Measurements from ENCODE around the gene SMOC1.

Gene SMOC1, protein sequence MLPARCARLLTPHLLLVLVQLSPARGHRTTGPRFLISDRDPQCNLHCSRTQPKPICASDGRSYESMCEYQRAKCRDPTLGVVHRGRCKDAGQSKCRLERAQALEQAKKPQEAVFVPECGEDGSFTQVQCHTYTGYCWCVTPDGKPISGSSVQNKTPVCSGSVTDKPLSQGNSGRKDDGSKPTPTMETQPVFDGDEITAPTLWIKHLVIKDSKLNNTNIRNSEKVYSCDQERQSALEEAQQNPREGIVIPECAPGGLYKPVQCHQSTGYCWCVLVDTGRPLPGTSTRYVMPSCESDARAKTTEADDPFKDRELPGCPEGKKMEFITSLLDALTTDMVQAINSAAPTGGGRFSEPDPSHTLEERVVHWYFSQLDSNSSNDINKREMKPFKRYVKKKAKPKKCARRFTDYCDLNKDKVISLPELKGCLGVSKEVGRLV

GRCh38 chr14:69879175-69880043 is at the start of gene SMOC1:
SMOC1 (plus strand) TSS chr14:69879416; CDS start chr14:69879679, 263 bp downstream.
- peak; percentile 11 to 18 for DNase-seq (ENCODE audit: low read depth in 2 of 2)

DNA sequence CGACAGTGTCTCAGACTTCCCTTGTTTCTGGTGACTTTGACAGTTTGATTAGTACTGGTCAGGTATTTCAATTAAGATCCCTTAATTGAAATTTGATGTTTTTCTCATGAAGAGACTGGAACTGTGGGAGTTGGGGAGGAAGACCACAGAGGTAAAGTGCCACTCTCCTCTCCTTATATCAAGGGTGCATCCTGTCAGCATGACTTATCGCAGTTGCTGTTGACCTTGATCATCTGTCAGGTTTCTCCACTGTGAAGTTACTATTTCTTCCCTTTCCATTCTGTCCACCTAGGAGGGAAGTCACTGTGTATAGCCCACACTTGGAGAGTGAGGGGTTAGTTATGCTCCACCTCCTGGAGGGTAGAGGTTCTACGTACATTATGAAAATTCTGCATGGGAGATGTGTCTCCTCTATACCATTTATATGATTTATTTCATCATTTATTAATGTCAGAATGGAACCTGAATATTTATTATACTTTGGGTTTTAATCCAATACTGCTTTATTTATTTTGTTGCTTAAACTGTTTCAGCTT is 40.3 kb upstream of the SMOC1 start:
- DNase-seq (ENCODE audit: low read depth in 2 of 2): no peak

DNA sequence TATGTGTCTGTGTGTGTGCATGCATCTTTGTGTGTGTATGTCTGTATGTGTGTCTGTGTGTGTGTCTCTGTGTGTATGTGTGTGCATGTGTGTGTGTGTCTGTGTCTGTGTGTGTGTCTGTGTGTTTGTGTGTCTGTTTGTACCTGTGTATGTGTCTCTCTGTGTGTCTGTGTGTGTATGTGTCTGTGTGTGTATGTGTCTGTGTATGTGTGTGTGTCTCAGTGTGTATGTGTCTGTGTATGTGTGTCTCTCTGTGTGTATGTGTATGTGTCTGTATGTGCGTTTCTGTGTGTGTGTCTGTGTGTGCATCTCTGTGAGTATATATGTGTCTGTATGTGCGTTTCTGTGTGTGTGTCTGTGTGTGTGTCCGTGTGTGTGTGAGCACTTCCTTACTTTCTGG is 39.6 kb upstream of the SMOC1 start:
- DNase-seq (ENCODE audit: low read depth in 2 of 2): no peak

GRCh38 chr14:69841656-69842055 is 37.6 kb upstream of the SMOC1 start:
- DNase-seq (ENCODE audit: low read depth in 2 of 2): no peak

- no peak for DNase-seq (ENCODE audit: low read depth in 2 of 2)
Measured at GRCh38 chr14:69842686-69843420, 36.4 kb upstream of the SMOC1 start.

- no peak for DNase-seq (ENCODE audit: low read depth in 2 of 2)
Measured at GRCh38 chr14:69844171-69844570, 35.0 kb upstream of the SMOC1 start.

GRCh38 chr14:69845050-69845581 is 34.1 kb upstream of the SMOC1 start:
- no peak for DNase-seq (ENCODE audit: low read depth in 2 of 2)

- DNase-seq (ENCODE audit: low read depth in 2 of 2): no peak
Measured at GRCh38 chr14:69845787-69846186, 33.4 kb upstream of the SMOC1 start.

DNA sequence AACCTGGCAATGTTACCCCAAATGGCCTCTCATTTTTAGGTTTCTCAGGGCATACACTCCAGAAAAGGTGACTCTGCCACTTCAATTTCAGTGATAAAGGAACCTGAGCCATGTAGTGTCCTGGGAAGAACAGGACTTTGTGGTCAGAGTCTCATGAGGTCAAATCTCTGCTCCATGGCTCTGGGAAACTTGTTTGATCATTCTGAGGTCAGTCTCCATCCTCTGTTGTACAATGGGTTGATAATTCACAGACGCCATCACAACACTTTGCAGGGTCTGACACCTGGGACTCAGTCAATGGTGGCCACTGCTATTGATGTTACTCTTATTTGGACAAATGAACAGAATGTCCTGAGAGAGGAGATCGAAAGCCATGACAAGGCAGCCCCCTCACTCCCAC is 31.1 kb upstream of the SMOC1 start:
- no peak for DNase-seq (ENCODE audit: low read depth in 2 of 2)

- no peak for DNase-seq (ENCODE audit: low read depth in 2 of 2)
Measured at GRCh38 chr14:69848903-69849391, 30.3 kb upstream of the SMOC1 start.

- no peak for DNase-seq (ENCODE audit: low read depth in 2 of 2)
Measured at GRCh38 chr14:69850086-69850735, 29.0 kb upstream of the SMOC1 start.

DNA sequence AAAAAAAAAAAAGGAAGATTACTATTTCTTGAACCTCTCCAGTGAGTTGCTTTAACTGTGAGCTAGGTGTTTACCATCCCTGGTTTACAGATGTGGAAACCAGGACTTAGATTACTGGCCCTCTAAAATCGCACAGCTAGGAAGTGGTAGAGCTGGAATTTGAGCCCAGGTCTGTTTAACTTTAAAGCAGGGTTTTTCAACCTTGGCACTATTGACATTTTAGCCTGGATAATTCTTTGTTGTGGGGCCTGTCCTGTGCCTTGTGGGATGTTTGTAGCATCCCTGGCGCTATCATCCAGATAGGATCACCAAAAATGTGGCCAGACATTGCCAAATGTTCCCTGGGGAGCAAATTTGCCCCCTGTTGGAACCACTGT is 28.5 kb upstream of the SMOC1 start:
- no peak for DNase-seq (ENCODE audit: low read depth in 2 of 2)

DNA sequence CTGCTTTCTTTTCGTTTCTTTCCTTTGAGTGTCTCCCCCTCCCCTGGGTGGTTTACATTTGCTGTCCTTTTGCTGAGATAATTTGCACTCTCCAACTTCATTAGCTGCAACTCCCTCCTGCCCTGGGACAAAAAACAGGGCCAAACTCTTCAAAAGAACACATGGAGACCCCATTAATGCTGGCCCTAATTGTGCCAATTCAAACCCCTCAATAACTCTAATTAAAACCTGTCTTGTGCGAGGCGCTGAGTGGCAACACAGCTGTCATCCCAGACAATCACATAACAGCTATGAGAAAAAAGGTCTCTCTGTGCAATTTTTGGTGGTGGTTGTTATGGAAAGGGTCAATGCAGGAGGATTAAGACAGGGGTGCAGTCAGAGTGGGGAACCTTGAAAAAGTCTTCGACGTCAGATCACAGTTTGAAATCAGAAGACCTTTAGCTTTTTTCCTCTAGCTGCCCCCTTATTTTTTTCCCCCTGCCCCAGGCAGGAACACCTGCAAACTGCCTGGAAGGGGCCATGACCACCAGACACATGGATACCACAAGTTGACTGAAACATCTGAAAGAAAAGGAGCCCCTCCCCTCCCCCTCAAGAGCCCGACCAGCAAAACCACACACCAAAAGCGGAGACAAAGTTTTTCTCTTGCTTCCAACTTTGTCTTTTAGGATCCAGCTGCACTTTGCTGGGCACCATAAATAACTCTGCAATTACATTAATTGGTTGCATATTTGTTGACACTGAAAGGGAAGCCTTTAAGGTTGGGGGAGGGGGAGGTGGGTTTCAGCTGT is 26.5 kb upstream of the SMOC1 start:
- no peak for DNase-seq (ENCODE audit: low read depth in 2 of 2)

DNA sequence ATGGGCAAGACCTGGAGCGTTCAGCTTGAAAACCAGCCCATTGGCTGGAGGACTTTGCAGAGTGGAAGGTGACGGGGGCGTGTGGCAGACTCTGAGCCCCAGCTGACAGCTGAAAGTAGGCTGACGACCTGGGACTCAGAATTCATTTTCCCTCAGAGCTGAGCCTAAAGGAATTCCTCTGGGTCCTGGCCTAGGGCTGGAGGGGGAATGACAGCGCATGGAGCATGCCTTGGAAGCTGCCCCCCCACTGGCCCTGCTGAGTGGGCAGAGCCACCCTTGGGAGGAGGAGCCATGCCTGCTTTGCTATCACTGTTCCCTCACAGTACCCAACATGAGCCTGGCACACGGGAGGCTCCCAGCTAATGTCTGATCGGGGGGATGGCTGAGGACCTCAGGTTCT is 25.4 kb upstream of the SMOC1 start:
- no peak for DNase-seq (ENCODE audit: low read depth in 2 of 2)

DNA sequence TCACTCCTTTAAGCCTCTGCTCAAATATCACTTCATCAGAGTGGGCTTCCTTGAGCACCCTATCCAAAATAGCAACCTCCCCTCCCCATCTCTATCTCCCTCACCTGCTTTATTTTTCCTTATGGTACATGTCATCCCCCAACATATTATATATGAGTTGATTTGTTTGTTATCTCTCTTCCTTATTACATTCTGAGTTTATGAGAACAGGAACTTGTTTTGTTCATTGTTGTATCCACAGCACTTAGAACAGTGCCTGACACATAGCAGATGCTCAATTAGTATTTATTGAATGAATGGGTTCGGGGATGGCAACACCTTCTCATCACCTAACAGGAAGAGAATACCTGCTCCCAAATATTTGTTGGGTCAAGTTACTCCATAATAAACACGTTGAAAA is 24.6 kb upstream of the SMOC1 start:
- DNase-seq (ENCODE audit: low read depth in 2 of 2): no peak

DNA sequence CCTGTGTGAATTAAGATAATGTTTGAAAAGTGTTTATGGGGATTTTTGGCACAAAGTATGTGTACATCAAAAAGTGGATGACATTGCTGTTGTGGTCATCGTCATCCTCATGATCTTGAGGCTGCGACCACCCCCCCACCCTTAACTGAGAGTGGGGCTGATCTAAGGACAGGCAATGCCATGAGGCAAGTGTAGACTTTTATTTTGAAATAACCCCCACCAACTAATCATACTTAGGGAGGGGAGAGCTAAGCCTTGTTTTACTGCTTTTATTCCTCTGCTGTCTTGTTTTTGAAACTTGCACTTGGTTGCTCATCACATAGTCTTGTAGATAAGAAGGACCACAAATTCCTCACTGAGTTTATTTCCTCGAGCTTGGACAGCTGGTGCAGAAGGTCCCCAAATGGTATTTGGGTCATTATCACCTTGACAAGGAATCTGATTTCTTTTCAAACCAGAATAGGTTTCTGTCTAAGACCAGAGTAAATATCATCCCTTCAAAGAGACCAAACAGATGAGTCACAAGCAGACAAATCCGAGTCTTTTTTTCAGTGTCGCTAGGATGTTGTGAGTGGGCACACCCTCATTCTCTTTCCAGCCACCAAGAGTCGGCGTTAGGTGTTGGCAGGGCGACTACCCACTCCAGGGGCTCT is 23.9 kb upstream of the SMOC1 start:
- DNase-seq (ENCODE audit: low read depth in 2 of 2): no peak

DNA sequence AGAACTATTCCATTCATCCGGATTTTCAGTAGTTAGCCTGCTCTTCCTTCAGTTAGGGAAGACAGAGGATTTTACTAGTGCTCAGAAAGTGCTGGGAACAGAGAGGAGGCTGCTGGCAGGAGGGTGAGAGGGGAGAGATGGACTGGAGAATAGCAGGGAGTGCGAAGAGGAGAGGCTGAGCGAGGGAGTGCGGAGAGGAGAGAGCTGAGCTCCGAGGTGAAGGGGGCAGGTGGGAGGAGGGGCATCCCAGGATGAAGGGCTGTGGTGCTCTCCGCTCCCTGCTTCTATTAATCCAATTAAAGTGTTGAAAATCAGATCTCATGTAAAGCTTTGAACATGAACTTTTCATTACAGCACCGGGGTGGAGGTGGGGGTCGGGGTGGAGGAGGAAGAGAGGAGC is 20.4 kb upstream of the SMOC1 start:
- no peak for DNase-seq (ENCODE audit: low read depth in 2 of 2)

DNA sequence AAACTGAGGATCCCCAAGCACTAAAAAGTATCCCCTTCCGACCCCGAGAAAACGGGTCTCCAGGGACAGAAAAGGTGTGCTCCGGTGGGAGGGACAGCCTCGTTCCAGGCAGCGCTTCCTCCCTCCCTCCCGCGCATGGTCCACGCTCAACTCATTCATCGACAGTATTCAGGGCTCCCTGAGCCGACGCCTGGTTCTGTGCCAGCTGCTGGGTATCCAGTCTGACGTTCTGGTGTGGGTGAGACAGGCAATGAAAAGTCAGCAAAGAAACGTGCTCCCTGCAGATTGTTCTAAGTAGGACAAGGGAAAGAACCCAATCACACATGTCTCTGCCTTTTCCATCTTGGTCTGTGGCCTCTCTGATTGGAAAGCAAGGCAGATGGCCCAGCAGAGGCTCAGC is 19.6 kb upstream of the SMOC1 start:
- DNase-seq (ENCODE audit: low read depth in 2 of 2): no peak

- no peak for DNase-seq (ENCODE audit: low read depth in 2 of 2)
Measured at GRCh38 chr14:69860221-69860620, 19.0 kb upstream of the SMOC1 start.
